Superior temporal gyrus (tissue), 1 donor: ENCODE results near the gene RFC4.
"Not testable (repeated sequence)": the region's sequence is repeated elsewhere in the genome, so short reads cannot be mapped to it uniquely, and the experiment has no call there.

Source experiments
- DNase-seq: peaks from one replicate; pipeline ENCODE4 v3.0.0-alpha.2; 2016; ENCODE audit errors: extremely low spot score

Gene RFC4

DNA sequence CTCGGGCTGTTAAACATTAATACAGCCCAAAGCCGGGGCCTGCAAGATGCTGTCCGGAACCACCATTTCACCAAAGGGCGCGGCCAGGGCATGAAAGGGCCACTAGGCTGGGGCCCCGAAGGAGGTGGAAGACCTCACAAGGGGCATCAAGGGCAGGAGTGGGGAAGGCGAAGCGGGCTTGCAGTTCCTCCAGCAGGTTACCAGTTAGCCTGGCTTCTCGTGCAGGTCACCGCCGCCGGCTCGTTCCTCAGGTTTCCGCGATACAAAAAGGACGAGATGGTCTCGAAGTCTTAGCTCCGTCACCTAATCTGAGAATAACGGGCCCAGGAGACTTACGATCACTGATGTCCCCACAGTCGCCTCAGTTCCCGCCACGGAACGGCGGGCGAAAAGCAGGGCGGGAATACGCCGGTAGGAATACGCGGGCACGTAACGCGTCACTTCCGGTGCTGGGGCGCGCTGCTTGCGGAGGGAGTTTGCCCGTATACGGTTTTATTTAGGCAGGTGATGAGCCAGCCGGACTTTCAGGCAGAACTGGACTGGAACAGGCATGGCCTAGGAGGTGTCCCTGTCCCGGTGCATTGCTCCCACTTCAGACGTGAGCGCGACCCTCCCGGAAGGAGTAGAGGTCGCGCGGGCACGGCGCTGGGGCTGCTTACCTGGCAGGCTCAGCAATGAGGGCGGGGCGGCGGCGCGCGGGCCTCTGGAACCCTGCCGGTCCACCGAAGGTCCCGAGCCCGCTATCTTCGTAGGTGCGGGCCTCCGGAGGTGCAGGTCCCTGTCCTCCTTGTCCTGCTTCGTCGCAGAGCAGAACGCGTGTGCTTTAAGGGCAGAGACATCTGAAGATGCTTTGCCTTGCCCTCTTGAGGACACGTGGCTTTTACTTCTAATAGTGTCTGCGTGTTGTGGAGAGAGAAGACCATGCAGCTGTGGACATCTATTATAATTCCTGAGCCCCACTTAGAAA, at the start of gene RFC4:
Gene RFC4 (minus strand): TSS at position 394 of the 967 bp plus-strand sequence. CDS start 1,769 bp downstream, outside the sequence.
- peak; percentile 92 for DNase-seq

- DNase-seq = no peak
Measured at GRCh38 chr3:186854954-186855353, 48.7 kb upstream of the RFC4 start.

DNA sequence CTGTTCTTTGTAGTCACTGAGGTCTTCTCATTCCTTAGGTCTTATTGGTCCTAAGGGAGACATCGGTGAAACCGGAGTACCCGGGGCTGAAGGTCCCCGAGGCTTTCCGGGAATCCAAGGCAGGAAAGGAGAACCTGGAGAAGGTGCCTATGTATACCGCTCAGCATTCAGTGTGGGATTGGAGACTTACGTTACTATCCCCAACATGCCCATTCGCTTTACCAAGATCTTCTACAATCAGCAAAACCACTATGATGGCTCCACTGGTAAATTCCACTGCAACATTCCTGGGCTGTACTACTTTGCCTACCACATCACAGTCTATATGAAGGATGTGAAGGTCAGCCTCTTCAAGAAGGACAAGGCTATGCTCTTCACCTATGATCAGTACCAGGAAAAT, 47.9 kb upstream of the RFC4 start:
- DNase-seq = no peak

DNA sequence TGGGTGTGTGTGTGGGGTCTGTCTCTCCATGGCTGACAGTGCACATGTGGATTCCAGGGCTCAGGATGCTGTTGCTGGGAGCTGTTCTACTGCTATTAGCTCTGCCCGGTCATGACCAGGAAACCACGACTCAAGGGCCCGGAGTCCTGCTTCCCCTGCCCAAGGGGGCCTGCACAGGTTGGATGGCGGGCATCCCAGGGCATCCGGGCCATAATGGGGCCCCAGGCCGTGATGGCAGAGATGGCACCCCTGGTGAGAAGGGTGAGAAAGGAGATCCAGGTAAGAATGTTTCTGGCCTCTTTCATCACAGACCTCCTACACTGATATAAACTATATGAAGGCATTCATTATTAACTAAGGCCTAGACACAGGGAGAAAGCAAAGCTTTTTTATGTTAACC, 46.7 kb upstream of the RFC4 start:
- no peak for DNase-seq

- DNase-seq = not testable (repeated sequence)
Measured at GRCh38 chr3:186851835-186852234, 45.6 kb upstream of the RFC4 start.

DNA sequence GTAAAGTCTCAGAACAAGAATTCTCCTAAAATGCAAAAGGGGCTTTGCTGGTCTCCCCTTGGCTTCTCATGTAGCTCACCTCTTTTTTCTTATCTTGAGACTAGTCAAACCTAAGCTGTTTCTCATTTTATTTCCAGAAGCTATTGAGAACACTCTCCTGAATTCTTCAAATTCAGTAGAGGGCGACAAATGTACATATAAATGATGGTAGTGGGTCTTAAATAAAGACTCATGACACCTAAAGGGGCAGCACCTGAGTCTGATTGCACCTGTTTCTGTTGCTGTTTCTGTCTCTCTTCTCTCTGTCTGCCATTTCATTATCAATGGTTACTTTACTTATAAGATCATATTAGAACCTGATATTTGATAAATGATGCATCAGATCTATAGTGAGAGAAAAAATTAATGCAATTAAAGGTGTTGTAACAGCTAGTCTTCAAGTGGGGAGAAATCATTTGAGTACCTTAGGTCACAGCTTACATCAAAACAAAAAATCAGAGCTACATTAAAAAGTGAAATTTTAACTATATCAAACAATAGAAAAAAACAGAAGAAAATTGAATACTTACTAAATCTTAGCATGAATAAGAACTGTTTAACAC, 43.2 kb upstream of the RFC4 start:
- peak; percentile 56 for DNase-seq

DNA sequence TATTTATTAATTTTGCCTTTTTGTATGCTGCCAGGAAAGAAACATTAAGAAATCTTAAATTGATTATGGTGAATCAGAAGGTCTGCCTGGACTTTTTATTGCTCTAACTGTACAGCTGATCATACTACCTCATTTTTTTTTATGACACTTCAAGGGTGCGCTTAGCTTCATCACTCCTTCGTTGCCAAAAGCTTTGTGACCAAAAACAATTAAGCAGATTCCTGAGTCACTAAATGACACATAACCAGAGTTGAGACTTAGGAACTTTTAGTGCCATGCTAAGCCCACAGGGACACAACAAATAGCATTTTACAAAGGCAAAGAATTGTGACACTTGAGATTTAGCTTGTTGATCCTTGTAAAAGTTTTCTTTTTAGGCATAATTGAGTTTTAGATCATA, 41.2 kb upstream of the RFC4 start:
- no peak for DNase-seq

DNA sequence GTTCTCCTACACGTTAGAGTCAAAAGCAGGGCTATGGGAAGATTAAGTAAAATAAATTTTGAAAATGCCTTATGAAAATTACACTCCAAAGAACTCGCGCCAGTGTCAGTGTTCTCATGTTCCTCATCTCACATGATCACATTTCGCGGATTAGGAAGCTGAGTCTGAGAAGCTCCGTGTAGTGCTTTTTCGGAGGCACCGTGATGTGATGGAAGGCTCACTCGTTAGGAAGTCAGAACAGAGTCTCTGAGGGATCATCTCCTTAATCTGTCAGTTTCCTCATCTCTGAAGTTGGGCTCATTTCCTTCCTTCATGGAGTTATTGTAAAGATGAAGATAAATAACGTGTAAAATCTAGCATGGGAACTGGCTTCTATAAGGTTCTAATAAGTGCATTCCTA, 39.5 kb upstream of the RFC4 start:
- DNase-seq = no peak

DNA sequence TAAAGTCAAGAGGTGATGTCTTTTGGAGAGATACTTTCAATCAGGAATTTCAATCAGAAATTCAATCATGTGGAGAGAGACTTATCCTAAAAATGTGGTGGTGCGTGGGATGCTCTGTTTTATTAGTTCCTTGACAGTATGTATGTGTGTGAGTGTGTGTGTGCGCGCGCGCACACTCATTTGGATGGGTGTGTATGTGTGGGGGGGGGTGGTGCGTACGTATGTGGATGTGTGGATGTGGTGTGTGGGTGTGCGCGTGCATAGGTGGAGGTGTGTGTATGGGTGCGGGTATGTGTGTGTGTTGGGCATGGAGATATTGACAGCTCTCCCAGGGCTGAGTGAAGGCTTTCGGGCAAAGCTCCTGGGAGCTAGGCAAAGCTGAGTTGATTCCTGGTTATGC, 38.6 kb upstream of the RFC4 start:
- DNase-seq = no peak

DNA sequence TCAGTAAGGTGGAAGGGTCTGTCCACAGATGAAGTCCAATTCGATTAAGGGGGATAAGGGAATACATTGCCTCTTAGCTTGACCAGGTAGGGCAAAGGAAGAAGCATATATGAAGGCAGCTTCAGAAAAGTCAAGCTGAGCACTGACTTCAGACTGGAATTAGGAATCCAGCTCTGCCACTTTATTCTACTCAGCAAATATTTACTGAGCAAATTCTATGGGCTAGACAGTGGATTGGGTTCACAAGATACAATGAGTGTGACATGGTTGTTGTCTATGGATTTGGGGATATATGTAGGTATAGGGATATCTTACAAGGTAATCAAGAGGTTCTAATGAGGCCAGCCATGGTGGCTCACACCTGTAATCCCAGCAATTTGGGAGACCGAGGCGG, 36.8 kb upstream of the RFC4 start:
- DNase-seq = no peak

- DNase-seq = no peak
Measured at GRCh38 chr3:186842426-186843038, 36.2 kb upstream of the RFC4 start, which contains the start of gene ADIPOQ. TSS of gene ADIPOQ (plus strand) at chr3:186842710. CDS start at chr3:186853059, 10,349 bp downstream.

DNA sequence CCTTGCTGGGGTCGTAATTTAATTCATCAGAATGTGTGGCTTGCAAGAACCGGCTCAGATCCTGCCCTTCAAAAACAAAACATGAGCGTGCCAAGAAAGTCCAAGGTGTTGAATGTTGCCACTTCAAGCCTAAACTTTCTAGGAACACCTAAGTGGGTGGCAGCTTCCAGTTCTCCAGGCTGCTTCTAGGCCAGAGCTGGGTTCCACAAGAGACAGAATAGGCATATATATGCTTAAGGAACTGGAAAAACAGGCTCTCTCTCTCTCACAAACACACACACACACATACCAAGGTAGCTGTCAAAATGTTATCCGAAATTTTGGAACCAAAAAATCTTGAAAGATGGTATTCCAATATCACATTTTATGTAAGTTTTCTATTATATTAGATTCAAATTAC, 35.3 kb upstream of the RFC4 start:
- no peak for DNase-seq

- DNase-seq = no peak
Measured at GRCh38 chr3:186839874-186840641, 33.8 kb upstream of the RFC4 start.

DNA sequence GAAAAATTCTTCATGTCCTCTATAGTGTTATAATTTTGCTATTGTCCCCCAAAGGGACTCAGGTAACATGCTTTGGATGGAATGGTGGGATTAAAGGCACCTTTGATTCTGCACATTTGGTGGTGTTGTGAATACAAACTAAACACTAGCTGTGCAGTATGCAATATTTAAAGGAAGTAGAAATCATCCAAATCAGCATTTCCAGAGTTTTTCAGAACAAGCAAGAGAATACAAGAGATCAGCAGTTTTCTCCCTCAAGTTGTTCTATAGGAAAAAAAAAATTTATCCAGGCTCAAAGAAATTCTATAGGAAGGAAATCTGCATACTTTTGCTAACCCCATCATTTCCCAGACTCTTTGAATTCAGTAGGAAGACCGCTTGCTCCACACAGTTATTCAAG, 26.0 kb upstream of the RFC4 start:
- no peak for DNase-seq

GRCh38 chr3:186831798-186832197, 25.5 kb upstream of the RFC4 start:
- no peak for DNase-seq

DNA sequence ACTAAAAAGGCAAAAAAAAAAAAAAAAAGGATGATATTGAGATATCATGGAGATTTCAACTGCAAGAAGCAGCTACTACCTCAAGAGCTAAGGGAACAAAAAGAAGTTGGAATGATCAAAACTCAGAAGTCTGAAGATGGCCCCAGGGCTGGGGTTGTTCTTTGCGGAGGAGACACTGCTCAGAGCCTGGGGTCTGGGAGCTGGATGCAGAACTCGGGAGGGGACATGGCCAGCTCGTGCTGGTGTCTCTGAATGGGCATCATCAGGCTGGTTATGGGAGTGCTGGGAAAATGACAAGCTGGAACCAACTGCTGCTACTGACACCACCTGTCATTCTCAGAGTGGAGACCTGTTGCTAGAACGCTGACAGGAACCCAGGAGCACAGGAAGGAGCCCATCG, 22.1 kb upstream of the RFC4 start:
- no peak for DNase-seq

DNA sequence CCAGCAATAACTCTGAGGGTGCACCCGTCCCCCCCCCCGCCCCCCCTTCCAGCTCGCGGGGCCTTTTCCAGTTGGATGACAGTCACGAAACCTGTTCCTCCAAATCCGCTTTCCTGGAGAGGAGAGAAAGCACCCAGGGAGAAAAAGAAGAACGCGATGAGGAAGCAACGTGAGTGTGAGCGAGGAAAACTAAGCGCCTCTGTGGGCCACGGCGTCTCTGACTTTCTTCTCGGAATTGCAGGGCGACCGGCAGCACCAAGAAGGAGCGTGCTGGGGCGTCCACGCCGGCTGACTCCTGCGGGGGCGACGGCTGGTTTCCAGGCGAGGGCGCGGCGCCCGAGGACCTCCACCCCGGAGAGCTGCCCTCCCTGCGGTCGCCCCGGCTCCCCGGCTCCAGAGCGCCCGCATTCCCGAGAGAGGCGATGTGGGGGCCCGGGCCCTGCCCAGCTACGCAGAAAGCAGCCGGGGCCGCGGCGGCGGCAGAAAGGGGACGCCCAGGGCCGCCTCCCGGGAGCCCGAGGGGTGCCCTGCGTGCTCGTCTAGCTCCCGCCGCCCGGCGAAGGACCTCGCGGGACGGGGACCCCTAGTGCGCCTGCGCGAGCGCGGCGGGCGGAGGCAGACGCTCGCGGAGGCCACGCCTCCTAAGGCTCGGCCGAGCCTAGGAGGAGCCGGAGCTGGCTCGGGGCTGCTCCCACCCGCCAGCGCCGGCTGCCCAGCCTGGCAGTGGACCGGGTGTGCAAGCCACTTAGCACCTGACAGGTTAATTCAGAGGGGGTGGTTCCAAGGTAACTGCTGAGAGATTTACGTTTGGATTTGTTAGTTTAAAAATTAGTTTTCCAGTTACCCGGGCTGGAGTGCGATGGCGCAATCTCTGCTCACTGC, 20.9 kb upstream of the RFC4 start:
- peak; percentile 87 for DNase-seq

DNA sequence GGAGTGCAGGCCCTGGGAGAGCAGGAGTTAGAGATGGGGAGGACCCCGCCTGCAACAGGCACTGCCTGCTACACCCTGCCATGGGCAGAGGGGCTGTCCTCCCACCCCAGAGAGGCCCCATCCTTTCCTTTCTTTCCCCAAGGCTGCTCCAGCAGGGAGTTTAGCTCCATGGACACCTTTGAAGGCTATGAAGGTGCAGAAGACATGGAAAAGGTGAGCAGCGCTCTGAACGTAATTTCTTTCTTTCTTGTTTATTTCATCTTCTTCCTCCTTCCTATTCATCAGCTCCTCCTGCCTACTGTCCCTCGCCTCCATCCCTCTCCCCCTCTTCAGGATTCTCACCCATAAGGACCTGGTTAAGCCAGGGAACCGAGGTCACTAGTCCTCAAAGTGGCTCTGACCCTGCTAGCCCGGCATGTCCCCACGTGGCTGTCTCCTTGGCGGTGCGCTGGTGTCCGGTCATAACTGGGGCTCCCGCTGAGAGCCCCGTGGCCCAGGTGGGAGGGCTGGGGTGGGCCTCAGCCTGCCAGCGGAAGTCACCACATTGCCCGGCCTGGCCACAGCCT, 20.2 kb upstream of the RFC4 start:
- no peak for DNase-seq

DNA sequence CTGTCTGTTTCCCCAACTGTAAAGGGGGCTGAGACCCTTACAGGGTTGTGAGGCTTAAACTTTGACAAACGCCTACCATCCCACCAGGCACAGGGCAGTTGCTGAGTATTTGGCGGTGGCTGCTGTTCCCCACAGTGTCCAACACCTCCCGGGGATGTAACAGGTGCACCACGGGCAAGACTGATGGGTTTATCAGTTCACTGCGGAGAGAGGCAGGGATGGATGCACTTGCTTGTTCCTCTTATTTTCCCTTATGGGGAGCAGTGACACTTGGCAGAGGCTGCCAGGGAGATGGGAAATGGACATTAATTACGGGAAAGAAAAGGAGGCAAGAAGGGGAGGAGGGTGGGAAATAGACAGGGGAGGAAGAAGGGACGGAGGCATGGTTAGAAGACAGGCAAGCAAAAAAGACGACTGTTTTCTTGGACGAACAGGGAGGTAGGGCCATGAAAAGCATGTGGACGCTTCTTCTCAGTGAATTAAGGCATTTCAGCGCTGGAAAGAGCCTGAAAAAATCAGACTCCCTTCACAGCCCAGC, 19.7 kb upstream of the RFC4 start:
- DNase-seq = peak; percentile 19

- peak; percentile 42 for DNase-seq
Measured at GRCh38 chr3:186825294-186825821, 19.1 kb upstream of the RFC4 start.
